ENCODE data around the gene VAC14.

- no peak for TF ChIP-seq CTCF (conservative IDR thresholded peaks at IDR 0.05; ENCODE audit: low read length)
- TF ChIP-seq EZH2phosphoT487 (IDR thresholded peaks at IDR 0.05; ENCODE audit: borderline replicate concordance), result no peak
These were observed 126.5 kb downstream of the VAC14 start for GRCh38 chr16:70674221-70675014.
